ENCODE measurements around the gene DGCR6L. TPM values are rescaled to one million over a fixed set of nuclear protein-coding genes. Genes with fewer than 3 reads are reported as not detected.
"Not testable (repeated sequence)": the region's sequence is repeated elsewhere in the genome, so short reads cannot be mapped to it uniquely, and the experiment has no call there.

DGCR6L gene
- total RNA-seq, 1 experiment from 2014 or later = 54.1 TPM

- peak; percentile 13 for DNase-seq (ENCODE audit: low spot score)
- in situ Hi-C loops (cut with HindIII; ENCODE audit: low sequenced_read_pairs) = no loop called here
Observed at GRCh38 chr22:20282901-20283673, 36.8 kb downstream of the DGCR6L start.

- in situ Hi-C loops (cut with HindIII; ENCODE audit: low sequenced_read_pairs) = no loop called here
- no peak for DNase-seq (ENCODE audit: low spot score)
Observed at GRCh38 chr22:20281891-20282290, 38.0 kb downstream of the DGCR6L start.

GRCh38 chr22:20281473-20281872 is 38.4 kb downstream of the DGCR6L start:
- DNase-seq (ENCODE audit: low spot score); in situ Hi-C loops (cut with HindIII; ENCODE audit: low sequenced_read_pairs): not testable (repeated sequence)

- in situ Hi-C loops (cut with HindIII; ENCODE audit: low sequenced_read_pairs) = no loop called here
- no peak for DNase-seq (ENCODE audit: low spot score)
Observed at GRCh38 chr22:20280866-20281265, 39.0 kb downstream of the DGCR6L start.

DNA sequence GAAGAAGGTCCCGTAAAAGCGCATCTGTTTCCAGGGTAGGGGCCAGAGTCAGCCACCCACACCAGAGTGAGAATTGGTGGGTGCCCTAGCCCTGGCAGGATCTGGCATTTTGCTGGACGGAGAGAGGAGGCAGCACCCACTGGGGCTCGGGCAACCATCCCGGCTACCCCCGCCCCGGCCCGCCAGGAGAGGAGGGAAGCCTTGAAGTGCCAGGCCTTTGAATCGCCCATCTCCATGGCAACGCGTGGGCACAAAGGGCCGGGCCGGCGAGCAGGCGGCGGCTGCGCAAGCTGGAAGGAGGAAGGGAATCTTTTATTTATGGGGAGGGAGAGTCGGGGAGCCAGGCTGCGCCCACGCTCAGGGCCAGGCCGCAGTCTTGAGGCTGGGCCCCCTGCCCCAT is 39.7 kb downstream of the DGCR6L start:
- DNase-seq (ENCODE audit: low spot score) = peak; percentile 68
- in situ Hi-C loops (cut with HindIII; ENCODE audit: low sequenced_read_pairs) = not testable (repeated sequence)

GRCh38 chr22:20279662-20280134 is 40.2 kb downstream of the DGCR6L start:
- in situ Hi-C loops (cut with HindIII; ENCODE audit: low sequenced_read_pairs) = no loop called here
- DNase-seq (ENCODE audit: low spot score) = no peak

- DNase-seq (ENCODE audit: low spot score); in situ Hi-C loops (cut with HindIII; ENCODE audit: low sequenced_read_pairs): not testable (repeated sequence)
Observed at GRCh38 chr22:20278726-20279490, 41.0 kb downstream of the DGCR6L start.

DNA sequence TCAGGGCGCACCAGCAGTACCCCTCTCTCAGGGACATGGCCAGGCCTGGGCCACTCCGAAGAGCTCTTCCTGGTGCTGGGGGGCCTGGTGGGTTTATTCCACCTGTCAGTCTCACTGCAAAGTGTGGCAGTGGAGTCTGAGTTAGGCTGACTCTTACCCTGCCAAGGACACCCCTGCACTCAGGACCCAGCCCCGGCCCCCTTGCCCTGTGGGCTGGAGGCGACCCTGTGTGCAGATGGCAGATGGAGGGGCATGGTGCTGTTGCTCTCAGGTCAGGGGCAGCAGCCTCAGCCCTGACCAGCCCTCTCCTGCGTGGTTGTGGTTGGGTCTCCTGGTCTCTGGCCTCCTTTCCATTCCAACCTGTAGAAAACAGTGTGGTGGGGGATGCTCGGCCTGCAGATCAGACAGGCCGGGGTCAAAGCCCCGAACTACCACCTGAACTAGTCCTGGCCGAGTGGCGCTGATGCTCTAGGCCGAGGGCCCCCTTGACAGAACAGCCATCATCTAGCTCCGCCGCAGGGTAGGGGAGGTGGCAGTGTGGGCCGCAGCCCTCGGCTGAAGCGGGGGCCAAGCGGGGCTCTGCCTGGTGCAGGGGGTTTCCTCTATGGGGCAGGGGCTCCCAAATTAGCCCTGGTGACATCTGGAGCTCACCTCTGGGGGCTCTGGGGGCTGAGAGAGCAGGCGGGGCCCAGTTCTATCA is 41.8 kb downstream of the DGCR6L start:
- DNase-seq (ENCODE audit: low spot score); in situ Hi-C loops (cut with HindIII; ENCODE audit: low sequenced_read_pairs): not testable (repeated sequence)

GRCh38 chr22:20276468-20276867 is 43.4 kb downstream of the DGCR6L start:
- DNase-seq (ENCODE audit: low spot score) = no peak

DNA sequence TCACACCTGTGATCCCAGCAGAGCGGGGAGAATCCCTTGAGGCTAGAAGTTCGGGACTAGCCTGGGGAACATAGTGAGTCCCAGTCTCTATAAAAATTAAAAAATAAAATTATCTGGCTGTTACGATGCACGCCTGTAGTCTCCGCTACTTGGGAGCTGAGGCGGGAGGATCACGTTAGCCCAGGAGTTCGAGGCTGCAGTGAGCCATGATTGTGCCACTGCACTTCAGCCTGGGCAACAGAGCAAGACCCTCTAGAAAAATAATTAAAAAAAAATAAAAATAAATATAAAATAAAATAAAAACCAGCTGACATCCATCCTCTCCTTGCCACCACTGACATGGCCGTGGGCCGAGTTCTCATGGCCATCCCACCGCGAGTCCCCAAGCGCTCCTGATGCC is 44.0 kb downstream of the DGCR6L start:
- in situ Hi-C loops (cut with HindIII; ENCODE audit: low sequenced_read_pairs) = no loop called here
- no peak for DNase-seq (ENCODE audit: low spot score)

More at GRCh38 chr22:20276468-20276867, 43.4 kb downstream of the DGCR6L start:
- in situ Hi-C loops (cut with HindIII; ENCODE audit: low sequenced_read_pairs) = no loop called here

DNA sequence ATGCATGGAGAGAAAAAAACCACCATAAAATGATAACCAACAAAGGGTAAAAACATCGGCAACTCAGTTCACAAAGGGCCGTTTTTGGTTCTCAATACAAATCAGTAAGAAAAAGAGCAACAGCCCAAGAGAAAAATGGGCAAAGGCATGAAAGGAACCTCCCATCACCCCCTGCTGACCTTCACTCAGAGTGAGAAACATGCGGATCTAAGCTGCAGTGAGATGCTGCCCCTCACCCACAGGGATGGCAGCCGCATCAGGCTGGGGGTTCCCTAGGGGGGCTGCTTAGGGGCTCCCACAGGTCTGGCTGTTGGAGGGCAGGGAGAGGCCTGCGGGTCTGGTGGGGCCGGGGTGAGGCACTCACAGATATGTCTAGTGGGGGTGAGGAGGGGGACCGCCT is 44.5 kb downstream of the DGCR6L start:
- DNase-seq (ENCODE audit: low spot score); in situ Hi-C loops (cut with HindIII; ENCODE audit: low sequenced_read_pairs): not testable (repeated sequence)

DNA sequence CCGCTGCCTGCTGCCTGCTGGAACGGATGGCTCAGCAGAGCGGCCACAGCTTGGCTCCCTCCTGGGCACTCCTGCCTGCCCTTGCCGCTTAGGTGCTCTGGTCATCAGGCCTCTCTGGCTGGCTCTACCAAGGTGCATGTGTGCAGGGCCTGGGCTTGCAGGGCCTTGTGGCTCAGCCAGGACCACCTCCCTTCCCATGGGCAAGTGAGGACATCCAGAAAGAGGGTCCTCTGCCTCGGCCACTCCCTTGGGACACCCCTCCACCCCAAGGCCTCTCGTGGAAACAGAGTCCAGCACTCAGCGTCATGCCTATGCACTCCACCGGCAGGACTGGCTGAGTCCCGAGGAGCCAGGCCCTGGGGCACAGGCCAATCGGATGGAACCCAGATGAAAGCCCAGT is 45.5 kb downstream of the DGCR6L start:
- DNase-seq (ENCODE audit: low spot score) = peak; percentile 55
- in situ Hi-C loops (cut with HindIII; ENCODE audit: low sequenced_read_pairs) = not testable (repeated sequence)

DNA sequence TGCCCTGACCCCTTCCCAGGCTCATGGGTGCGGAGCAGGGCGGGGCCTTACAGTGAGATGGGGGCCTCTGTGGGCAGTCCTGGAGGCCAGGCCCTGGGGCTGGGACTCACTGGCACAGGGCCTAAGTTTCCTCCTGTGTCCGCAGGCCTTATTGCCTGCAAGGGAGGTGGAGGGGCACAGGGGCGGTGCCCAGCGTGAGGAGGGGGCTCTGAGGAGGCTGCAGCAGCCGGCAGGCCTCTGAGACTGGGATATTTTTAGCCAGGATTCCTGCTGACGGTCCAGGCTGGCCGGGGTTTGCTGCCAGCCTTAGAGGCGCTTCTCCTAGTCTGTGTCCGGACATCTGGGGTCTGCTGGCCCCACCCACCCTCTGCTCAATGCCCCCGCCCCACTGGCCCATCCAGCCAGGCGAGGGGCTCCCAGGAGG is 46.1 kb downstream of the DGCR6L start:
- in situ Hi-C loops (cut with HindIII; ENCODE audit: low sequenced_read_pairs) = no loop called here
- peak; percentile 72 for DNase-seq (ENCODE audit: low spot score)

- in situ Hi-C loops (cut with HindIII; ENCODE audit: low sequenced_read_pairs) = no loop called here
- no peak for DNase-seq (ENCODE audit: low spot score)
Observed at GRCh38 chr22:20272700-20273099, 47.2 kb downstream of the DGCR6L start.

- DNase-seq (ENCODE audit: low spot score) = no peak
- in situ Hi-C loops (cut with HindIII; ENCODE audit: low sequenced_read_pairs) = no loop called here
Observed at GRCh38 chr22:20272174-20272573, 47.7 kb downstream of the DGCR6L start.

DNA sequence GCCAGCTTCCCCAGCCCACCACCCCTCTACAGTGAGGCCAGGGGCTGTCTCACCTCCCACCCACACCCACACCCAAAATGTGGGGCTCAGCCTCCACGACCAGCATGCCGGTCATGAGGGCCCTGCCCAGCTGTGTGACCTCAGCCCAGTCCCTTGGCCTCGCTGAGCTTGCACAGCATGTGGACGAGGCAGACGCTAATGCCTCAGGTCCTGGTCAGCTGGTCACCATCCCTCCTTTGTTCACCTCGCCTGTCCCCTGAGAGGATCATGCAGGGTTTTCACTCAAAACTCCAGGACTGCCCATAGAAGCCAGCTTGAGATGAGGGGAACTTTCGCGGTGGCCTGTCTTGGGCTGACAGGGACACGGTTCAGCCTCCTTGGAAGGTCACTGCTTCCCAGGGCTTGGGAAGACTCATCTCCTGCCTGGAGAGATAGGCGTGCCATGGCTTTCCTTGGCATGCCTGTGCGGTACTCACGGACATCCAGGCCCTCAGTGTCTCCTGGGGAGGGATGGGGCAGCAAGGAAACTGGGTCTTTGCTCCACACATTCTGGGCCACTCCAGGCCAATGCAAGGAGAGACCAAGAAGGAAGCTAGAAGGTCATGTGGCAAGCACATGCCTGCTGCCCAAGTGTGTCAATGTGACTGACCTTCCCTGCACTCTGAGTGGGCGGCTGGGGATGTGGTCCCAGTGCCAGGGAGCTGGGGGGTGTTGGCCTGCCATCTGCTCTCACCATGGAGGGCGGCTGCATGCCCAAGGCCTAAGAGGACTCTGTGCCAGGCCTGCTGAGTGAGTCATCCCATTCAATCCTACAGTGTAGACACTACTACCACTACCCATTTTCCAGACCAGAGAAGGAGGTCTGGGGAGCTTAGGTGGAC is 48.5 kb downstream of the DGCR6L start:
- DNase-seq (ENCODE audit: low spot score) = peak; percentile 97
- in situ Hi-C loops (cut with HindIII; ENCODE audit: low sequenced_read_pairs) = no loop called here

GRCh38 chr22:20270190-20271113 is 49.4 kb downstream of the DGCR6L start:
- not testable (repeated sequence) for DNase-seq (ENCODE audit: low spot score)

GRCh38 chr22:20269673-20270072 is 50.2 kb downstream of the DGCR6L start:
- DNase-seq (ENCODE audit: low spot score) = peak; percentile 13

More at GRCh38 chr22:20270190-20271113, 49.4 kb downstream of the DGCR6L start:
- in situ Hi-C loops (cut with HindIII; ENCODE audit: low sequenced_read_pairs) = not testable (repeated sequence)

More at GRCh38 chr22:20269673-20270072, 50.2 kb downstream of the DGCR6L start:
- in situ Hi-C loops (cut with HindIII; ENCODE audit: low sequenced_read_pairs) = not testable (repeated sequence)
